T-helper 22 cell (primary cell): ENCODE results near the gene ZFP82.
A peak's percentile ranks its signal among the peaks of the same experiment; 100 is the strongest.

Experiments
- DNase-seq: peaks from one replicate; pipeline ENCODE4 v3.0.0-alpha.2; 2020; ENCODE audit warnings: low read depth

Gene ZFP82

DNA sequence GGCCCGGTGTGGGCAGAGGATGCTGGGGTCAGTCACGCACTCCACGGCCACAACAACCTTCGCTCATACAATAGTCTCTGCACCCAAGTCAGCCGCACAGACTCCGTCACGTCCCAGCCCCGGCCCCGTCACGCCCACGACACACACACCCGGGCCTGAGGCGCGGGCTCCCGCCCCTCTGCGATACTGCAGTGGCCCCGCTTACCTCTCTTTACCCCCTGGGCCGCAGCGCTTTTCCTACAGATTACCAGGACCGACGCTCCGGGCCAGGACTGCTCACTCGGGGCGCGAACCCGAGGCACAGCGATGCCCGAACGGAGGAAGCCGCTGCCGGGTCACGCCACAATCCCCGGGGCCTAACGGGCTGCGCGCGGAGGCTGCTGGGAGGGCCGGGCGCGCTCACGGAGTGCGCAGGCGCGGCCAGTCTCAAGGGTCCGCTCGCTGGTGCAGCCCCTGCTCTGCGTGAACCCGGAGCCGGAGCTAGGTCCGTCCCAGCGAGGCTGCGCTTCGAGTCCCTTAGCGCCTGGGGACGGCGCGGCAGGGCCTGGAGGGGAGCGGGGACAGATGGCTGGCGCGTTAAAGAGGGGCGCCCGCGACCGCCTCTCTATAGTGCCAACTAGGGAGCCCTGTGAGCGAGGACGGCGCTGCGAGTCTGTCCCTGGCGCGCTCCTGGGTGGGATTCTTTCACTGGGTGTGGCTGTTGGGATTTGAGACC lies at the start of gene ZFP82:
Gene ZFP82 (minus strand): TSS at position 358 of the 715 bp plus-strand sequence. CDS start 8,855 bp downstream, outside the sequence.
- DNase-seq, result peak; percentile 25

DNA sequence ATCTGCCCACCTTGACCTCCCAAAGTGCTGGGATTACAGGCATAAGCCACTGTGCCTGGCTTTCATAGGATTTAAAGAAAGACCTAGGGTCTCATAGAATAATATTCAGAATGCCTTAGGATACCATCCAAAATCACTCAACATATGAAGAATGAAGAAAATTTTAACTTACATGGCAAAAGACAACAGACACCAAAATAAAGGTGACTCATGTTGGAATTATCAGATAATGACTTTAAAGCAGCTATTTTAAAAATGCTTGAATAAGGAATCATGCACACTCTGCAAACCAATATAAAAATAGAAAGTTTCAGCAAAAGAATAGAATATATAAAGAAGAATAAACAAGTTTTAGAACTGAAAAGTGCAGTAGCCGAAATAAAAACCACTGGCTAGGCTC lies 41.6 kb upstream of the ZFP82 start:
- no peak for DNase-seq

DNA sequence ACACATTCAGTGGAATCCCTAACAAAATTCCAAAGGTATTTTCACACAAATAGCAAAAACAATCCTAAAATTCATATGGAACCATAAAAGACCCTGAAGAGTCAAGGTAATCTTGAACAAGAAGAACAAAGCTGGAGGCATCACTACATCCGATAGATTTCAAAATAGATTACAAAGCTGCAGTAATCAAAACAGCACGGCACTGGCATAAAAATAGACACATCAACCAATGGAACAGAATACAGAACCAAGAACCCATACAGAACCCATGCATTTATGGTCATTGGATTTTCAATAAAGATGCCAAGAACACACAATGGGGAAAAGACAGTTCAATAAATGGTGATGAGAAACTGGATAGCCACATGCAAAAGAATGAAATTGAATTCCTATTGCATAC lies 38.4 kb upstream of the ZFP82 start:
- no peak for DNase-seq

DNA sequence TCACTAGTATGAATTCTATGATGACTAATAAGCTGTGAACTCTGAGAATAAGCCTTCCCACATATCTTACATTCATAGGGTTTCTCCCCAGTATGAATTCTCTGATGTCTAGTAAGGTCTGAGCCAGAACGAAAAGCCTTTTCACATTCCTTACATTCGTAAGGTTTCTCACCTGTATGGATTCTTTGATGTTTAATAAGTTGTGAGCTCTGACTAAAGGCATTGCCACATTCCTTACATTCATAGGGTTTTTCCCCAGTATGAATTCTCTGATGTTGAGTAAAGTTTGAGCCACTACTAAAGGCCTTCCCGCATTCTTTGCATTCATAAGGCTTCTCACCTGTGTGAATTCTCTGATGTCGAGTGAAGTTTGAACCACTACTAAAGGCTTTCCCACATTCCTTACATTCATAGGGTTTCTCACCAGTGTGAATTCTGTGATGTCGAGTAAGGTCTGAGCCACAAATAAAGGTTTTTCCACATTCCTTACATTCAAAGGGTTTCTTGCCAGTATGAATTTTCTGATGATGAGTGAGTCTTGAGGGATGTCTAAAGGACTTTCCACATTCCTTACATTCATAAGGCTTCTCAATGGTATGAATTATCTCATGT lies 30.7 kb upstream of the ZFP82 start:
- no peak for DNase-seq

DNA sequence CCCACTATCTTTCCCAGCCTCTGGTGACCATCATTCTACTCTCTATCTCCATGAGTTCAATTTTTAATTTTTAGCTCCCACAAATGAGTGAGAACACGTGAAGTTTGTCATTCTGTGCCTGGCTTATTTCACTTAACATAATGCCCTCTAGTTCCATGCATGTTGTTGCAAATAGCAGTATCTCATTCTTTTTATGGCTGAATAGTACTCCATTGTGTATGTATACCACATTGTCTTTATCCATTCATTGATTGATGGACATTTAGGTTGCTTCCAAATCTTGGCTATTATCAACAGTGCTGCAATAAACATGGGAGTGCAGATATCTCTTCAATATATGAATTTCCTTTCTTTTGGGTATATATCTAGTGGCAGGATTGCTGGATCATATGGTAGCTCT lies 22.9 kb upstream of the ZFP82 start:
- DNase-seq, result no peak

DNA sequence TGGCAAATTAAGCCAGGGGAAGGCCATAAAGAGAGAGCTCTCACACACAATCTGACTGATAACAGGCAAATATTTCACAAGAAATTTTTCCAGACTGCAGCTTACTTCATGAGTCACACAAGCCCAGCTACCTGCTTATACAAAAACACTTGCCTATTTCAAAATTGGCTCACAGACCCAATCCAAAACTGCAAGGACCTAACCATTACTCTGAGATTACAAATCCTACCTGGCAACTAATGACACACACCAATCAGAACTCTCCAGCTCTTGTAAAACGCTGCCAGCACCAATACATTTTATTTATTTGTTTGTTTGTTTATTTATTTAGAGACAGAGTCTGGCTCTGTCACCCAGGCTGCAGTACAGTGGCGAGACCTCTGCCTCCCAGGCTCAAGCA lies 18.1 kb upstream of the ZFP82 start:
- no peak for DNase-seq

DNA sequence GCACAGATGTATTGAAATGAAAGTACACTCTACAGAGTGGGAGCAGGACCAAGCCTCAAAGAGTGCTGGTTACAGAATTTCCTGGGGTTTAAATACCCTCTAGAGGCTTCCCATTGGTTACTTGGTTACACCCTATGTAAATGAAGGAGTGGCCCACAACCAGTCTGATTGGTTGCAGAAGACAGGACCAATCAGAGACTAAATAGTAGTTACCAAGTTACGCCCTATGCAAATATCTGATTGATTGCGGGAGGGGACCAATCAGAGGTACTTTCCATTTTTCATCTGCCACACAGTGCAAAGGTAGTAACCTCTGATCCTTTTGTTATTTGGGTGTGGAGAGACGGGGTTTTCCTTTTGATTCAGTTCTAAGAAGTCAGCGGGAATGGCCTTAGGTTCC lies 5.5 kb upstream of the ZFP82 start:
- DNase-seq, result no peak

DNA sequence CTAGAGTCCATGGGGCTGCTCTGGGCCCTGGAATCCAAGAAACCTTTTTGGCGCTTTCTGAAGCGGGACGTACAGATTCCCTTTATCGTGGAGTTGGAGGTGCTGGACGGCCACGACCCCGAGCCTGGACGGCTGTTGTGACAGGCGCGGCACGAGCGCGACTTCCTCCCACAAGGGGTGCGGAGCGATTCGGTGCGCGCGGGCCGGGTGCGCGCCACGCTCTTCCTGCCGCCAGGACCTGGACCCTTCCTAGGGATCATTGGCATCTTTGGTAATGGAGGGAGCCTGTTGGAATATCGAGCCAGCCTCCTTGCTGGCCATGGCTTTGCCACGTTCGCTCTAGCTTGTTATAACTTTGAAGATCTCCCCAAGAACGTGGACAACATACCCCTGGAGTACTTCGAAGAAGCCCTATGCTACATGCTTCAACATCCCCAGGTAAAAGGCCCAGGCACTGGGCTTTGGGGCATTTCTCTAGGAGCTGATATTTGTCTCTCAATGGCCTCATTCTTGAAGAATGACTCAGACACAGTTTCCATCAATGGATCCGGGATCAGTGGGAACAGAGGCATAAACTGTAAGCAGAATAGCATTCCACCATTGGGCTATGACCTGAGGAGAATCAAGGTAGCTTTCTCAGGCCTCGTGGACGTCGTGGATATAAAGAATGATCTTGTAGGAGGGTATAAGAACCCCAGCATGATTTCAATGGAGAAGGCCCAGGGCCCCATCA lies 3.5 kb upstream of the ZFP82 start:
- DNase-seq, result no peak

DNA sequence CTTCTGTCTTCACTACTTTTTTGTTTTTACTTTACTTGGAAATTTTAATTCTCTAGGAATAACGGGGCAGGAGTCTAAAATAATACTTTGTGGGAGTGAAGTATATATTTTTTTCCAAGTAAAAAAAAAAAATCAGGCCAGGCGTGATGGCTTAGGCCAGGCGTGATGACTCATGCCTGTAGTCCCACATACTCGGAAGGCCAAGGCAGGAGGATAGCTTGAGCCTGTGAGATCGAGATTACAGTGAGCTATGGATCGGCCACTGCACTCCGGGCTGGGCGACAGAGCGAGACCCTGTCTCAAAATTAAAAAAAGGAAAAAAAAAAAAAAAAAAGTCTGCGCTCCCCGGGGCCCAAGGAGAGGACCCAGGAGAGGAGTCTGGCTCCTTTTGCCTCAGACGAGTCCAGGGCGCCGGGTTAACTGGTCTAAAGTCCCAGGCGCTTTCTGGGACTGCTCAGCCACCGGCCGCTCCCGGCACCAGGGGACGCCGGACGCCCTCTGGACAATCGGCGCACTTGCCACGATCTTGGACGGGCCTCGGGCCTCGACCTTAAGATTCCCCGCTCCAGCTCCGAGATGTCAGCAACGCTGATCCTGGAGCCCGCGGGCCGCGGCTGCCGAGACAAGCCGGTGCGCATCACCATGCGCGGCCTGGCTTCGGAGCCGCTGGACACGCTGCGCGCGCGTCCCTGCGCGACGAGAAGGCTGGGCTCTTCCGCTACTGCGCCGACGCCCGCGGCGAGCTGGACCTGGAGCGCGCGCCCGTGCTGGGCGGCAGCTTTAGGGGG lies 2.7 kb upstream of the ZFP82 start:
- no peak for DNase-seq

DNA sequence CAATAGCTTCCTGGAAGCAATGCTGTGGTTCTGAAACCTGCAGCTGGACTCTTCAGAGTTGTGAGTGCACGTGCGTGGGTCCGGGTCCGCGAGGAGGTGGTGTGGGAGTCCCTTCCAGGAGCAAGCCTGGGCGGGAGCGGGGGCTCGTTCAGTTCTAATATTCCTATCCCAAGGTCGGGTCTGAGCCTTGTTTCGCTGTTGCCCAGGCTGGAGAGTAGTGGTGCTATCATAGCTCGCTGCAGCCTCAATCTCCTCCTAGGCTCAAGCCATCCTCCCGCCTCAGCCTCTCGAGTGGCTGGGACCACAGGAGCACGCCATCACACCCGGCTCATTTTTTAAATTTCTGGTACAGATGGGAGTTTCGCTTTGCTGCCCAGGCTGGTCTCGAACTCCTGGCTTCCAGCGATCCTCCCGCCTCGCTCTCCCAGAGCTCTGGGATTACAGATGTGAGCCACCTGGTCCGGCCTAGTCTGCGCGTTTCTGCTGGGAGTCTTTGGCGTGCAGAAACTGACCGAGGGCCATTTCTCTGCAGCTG lies 625 bp downstream of the ZFP82 start:
- no peak for DNase-seq

DNA sequence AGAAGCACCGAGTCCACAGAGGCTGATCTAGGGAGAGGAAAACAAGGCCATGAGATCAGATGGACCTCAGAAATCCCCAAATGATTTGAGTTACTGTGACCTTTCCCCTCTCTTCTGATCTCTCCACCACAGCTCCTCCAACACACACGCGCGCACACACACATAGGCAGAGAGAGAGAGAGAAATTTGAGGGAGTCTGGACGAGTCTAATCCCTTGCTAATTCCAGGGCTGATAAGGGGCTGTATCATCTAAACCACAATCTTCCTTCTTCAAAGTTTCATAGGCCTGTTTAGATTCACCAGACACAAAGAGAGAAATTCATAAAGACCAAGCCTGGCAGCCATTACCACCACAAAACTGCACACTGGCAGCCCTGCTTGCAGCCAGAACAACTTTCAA lies 8.6 kb downstream of the ZFP82 start:
- DNase-seq, result no peak

DNA sequence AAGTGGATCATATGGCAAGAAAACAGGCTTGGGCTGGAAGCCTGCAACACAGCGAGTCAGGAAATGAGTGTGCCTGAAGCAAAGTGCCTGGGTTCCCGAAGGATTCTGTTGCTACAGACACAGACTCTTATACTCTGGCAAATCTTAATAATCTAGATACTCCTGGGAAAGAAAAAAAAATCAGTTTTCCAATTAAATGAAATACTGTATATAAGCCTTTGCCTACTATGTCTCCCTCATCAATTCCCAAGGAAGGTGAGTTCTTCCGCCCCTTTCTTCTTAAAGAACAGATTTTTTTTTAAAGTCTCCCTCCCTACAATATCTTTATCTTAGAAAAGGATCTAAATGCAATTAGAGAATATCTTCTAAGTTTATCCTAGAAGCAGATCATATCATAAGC lies 10.3 kb downstream of the ZFP82 start:
- no peak for DNase-seq

DNA sequence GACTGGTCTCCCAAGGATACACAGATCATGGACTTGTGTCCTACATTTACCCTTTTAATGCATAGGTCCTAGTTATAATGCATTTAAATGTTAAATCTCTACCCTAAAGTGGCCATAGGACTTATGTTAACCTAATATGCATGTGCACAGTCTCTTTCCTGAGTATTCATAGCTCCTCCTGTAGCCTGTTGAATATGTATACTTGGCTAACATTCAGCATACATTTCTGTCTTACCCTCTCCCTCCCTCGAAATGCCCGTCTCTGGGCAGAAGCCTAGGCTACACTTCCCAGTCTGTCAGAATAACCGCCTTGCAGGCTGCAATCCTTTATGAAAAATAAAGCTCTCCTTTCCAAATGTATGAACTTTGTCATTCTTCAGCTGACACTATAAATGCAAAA lies 13.9 kb downstream of the ZFP82 start:
- DNase-seq, result no peak

DNA sequence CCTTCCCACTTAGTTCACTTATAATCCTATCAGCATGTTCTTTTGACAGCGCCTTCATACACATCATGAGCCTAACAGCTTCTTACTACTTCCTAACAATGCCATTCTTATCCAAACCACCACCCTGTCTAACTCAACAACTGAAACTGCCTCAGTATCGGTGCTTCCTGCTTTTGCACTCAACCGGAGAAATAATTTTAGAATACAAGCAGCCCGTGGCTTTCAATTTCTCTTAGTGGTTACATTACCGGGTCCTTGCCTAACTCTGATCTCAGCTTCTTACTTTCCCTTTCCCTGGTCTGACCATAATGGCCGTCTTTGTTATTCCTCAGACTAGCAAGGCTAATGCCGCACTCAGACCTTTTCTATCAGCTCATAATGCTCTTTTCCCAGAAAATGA lies 17.0 kb downstream of the ZFP82 start:
- DNase-seq, result no peak

DNA sequence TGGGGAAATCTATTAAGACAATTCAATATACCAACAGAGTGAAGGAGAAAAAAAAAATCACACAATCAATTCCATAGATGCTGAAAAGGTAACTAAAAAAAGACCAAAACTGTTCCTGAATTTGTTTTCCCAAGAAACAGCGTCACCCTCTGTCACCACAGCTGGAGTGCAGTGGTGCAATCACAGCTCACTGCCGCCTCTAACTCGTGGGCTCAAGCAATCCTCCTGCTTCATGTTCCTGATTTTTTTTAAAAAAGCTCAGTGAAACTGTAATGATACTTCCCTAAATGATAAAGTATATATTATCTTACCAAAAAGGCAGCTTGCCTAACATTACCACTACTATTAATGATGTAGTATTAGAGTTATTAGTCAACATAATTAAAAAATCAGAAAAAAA lies 19.9 kb downstream of the ZFP82 start:
- no peak for DNase-seq

DNA sequence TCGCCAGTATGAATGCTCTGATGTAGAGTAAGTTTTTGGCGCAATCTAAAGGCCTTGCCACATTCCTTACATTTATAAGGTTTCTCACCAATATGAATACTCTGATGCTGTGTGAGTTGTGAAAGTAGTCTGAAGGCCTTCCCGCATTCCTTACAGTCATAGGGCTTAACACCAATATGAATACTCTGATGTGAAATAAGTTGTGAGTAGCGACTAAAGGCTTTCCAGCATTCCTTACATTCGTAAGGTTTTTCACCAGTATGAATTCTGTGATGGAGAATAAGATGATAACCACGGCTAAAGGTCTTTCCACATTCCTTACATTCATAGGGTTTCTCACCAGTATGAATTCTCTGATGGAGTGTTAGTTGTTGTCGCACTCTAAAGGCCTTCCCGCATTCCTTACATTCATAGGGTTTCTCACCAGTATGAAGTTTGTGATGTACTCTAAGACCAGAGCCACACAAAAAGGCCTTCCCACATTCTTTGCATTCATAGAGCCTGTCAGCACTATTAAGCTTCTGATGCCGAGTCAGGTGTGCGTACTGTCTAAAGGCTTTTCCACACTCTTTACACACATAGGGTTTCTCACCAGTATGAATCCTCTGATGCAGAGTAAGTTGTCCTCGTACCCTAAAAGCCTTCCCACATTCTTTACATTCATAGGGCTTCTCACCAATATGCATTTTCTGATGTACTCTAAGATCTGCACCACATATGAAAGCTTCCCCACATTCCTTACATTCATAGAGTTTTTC lies 25.3 kb downstream of the ZFP82 start:
- no peak for DNase-seq

DNA sequence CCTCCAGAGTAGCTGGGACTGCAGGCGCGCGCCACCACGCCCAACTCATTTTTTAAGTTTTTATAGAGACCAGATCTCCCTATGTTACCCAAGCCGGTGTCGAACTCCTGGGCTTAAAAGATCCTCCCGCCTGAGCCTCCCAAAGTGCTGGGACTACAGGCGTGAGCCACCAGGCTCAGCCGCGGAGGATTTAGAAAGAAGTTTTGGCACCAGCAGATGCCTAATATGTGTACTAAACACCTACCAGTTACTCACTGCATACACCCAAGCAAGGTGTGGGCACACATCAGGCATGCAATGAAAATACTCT lies 39.0 kb downstream of the ZFP82 start:
- no peak for DNase-seq

DNA sequence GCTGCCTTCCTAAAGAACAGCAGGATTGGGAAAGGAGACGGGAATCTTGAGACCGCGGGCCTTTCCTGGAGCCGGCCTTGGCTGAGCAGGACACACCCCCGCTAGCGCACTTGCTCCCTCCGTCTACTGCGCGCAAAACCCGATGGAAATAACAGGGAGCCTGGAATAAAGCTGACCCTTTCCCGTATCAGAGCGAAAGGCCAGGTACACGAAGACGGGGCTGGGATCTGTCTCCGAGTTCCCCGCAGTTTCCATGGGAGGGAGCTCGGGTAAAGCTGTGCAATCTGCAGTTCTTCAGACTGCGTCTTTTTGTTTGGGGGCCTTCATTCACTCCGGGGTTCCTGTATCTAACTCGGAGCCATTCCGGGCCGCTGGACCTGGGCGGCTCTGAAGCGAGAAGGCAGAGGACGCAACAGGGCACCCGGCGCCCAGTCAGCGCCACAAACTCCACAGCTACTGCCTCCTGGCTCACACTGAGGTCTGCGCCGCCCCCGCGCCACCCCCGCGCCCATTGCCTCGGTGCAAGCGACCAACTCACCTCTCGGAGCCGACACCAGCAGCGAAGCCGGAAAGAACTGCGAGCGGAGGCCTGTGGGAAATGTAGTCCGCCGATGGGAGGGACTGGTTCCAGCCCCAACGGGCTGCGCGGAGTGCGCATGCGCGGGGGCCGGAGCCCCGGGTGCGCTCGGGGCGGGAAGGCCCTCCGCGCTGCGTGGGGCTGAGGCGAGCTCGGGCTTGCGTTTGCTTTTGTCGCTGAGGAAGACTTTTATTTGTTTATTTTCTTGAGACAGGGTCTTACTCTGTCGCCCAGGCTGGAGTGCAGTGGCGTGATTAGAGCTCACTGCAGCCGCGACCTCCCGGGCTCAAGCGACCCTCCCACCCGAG lies 39.6 kb downstream of the ZFP82 start, which contains the start of gene ZFP14:
Gene ZFP14 (minus strand): TSS at position 577 of the 885 bp plus-strand sequence. CDS start 11,309 bp downstream, outside the sequence.
- DNase-seq, result peak; percentile 90

DNA sequence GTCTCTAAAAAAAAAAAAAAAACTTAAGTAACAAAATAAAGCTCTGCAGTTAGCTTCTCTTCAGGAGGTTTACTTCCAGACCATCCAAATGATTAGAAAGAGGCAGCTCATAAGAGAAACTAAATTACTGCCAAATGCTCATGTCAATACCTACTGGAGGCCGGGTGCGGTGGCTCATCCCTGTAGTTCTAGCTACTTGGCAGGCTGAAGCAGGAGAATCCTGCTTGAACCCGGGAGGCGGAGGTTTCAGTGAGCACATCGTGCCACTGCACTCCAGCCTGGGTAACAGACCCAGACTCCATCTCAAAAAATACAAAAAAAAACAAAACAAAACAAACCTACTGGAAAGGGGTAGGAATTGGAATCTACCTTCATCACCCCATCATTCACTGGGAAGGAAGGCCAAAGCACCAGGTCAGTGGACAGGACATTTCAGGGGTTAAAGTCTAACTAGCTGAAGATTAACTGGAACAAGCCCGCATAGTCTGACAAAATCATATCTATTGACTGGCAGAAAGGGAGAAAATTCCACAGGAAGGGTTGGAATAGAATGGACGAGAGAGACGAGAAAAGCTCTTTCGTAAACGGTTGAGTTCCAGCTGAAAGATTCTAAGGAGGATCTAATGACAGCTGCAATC lies 40.8 kb downstream of the ZFP82 start:
- no peak for DNase-seq

DNA sequence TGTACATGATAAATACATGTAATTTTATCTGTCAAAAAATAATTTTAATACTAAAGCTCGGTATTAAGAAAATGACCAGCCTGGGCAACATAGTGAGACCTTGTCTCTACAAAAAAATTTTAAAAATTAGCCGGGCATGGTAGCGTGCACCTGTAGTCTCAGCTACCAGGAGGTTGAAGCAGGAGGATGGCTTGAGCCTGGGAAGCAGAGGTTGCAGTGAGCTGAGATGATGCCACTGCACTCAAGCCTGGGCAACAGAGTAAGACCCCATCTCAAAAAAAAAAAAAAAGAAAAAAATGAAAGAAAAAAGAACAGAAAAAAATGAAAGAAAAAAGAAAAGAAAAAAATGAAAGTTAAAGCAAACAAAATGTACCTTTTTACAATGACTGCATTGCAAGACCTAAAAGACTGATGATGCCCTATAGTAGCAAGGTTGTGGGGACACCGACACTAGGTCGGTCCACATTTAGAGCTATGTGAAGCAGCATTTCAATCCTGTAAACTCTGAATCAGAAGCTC lies 44.7 kb downstream of the ZFP82 start:
- no peak for DNase-seq
